ENCODE data around the gene TACO1.

TACO1 gene

GRCh38 chr17:63557416-63557815, 43.3 kb upstream of the TACO1 start:
- no peak for TF ChIP-seq TAF1 (IDR thresholded peaks at IDR 0.05; ENCODE audit: low read depth)
- no peak for TF ChIP-seq CREB1 (IDR thresholded peaks at IDR 0.05; ENCODE audit: low read depth)

GRCh38 chr17:63558441-63558840, 42.3 kb upstream of the TACO1 start:
- TF ChIP-seq EGR1 (IDR thresholded peaks at IDR 0.05) (no peak), YY1 (IDR thresholded peaks at IDR 0.05; ENCODE audit: low read depth) (no peak), CEBPB (IDR thresholded peaks at IDR 0.05) (no peak), REST (IDR thresholded peaks at IDR 0.05; ENCODE audit: low read depth) (no peak), TEAD4 (IDR thresholded peaks at IDR 0.05) (no peak), TCF12 (IDR thresholded peaks at IDR 0.05; ENCODE audit: low read depth) (no peak), CREB1 (IDR thresholded peaks at IDR 0.05; ENCODE audit: low read depth) (no peak), FOXM1 (IDR thresholded peaks at IDR 0.05; ENCODE audit: borderline replicate concordance, low read depth) (no peak), TAF1 (IDR thresholded peaks at IDR 0.05; ENCODE audit: low read depth) (no peak), RAD21 (IDR thresholded peaks at IDR 0.05; ENCODE audit: low read depth) (no peak)
- TF ChIP-seq, protein P1, sequence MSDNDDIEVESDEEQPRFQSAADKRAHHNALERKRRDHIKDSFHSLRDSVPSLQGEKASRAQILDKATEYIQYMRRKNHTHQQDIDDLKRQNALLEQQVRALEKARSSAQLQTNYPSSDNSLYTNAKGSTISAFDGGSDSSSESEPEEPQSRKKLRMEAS (IDR thresholded peaks at IDR 0.05), result no peak

- TF ChIP-seq REST (IDR thresholded peaks at IDR 0.05; ENCODE audit: low read depth) (no peak), CREB1 (IDR thresholded peaks at IDR 0.05; ENCODE audit: low read depth) (no peak), FOXM1 (IDR thresholded peaks at IDR 0.05; ENCODE audit: borderline replicate concordance, low read depth) (no peak), CEBPB (IDR thresholded peaks at IDR 0.05) (no peak)
- TF ChIP-seq, protein P2, sequence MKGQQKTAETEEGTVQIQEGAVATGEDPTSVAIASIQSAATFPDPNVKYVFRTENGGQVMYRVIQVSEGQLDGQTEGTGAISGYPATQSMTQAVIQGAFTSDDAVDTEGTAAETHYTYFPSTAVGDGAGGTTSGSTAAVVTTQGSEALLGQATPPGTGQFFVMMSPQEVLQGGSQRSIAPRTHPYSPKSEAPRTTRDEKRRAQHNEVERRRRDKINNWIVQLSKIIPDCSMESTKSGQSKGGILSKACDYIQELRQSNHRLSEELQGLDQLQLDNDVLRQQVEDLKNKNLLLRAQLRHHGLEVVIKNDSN (IDR thresholded peaks at IDR 0.05), result no peak
These were observed 38.9 kb upstream of the TACO1 start for GRCh38 chr17:63561819-63562218.

DNA sequence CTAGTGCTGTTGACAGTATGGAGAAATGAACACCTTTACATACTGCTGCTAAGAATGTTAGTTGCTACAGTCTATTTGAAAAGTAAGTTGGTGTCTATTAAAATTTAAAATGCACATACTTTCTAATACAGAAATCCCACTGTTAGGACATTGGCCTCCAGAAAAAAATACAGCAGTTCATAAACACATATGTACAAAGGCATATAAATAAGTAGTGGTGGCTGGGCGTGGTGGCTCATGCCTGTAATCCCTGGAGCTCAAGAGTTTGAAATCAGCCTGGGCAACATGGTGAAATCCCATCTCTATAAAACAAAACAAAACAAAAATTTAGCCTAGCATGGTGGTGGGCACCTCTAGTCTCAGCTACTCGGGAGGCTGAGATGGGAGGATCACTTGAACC, 37.4 kb upstream of the TACO1 start:
- TF ChIP-seq TAF1 (IDR thresholded peaks at IDR 0.05; ENCODE audit: low read depth) (no peak), FOXM1 (IDR thresholded peaks at IDR 0.05; ENCODE audit: borderline replicate concordance, low read depth) (no peak), CREB1 (IDR thresholded peaks at IDR 0.05; ENCODE audit: low read depth) (no peak), YY1 (IDR thresholded peaks at IDR 0.05; ENCODE audit: low read depth) (no peak), TEAD4 (IDR thresholded peaks at IDR 0.05) (no peak), NFIC (IDR thresholded peaks at IDR 0.05) (no peak), CEBPB (IDR thresholded peaks at IDR 0.05) (no peak), EGR1 (IDR thresholded peaks at IDR 0.05) (no peak), RAD21 (IDR thresholded peaks at IDR 0.05; ENCODE audit: low read depth) (no peak), TCF12 (IDR thresholded peaks at IDR 0.05; ENCODE audit: low read depth) (no peak), ZBTB7A (IDR thresholded peaks at IDR 0.05; ENCODE audit: low read depth) (no peak)
- TF ChIP-seq, protein P2 (IDR thresholded peaks at IDR 0.05), result no peak
- TF ChIP-seq, protein P1 (IDR thresholded peaks at IDR 0.05), result no peak

GRCh38 chr17:63564562-63564961, 36.1 kb upstream of the TACO1 start:
- TF ChIP-seq TAF1 (IDR thresholded peaks at IDR 0.05; ENCODE audit: low read depth) (no peak), EP300 (IDR thresholded peaks at IDR 0.05; ENCODE audit: borderline replicate concordance) (no peak), TCF12 (IDR thresholded peaks at IDR 0.05; ENCODE audit: low read depth) (no peak), CEBPB (IDR thresholded peaks at IDR 0.05) (no peak), CREB1 (IDR thresholded peaks at IDR 0.05; ENCODE audit: low read depth) (no peak), ZBTB7A (IDR thresholded peaks at IDR 0.05; ENCODE audit: low read depth) (no peak)
- TF ChIP-seq, protein P1 (IDR thresholded peaks at IDR 0.05), result no peak
- TF ChIP-seq, protein P2 (IDR thresholded peaks at IDR 0.05), result no peak

DNA sequence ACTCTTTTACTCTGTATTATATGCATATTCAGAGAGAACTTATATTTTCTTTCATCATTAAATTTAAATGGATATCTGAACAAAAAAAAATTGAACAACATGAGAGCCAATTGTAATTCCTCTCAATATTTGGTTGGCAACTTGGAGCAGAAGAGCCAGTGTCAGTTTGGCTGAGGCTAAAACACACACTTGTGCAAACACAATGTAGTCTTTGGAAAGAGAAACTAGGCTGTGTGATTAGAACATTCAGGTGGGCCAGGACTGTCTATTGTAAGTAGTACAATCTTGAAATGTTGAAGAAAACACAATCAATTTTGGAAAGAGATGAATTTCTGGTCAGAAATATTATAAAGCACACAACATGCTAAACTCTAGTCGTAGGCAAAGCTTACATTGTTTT, 33.5 kb upstream of the TACO1 start:
- TF ChIP-seq YY1 (IDR thresholded peaks at IDR 0.05; ENCODE audit: low read depth) (no peak), TAF1 (IDR thresholded peaks at IDR 0.05; ENCODE audit: low read depth) (no peak), RAD21 (IDR thresholded peaks at IDR 0.05; ENCODE audit: low read depth) (no peak), CREB1 (IDR thresholded peaks at IDR 0.05; ENCODE audit: low read depth) (no peak), NFIC (IDR thresholded peaks at IDR 0.05) (no peak), EP300 (IDR thresholded peaks at IDR 0.05; ENCODE audit: borderline replicate concordance) (no peak), CEBPB (IDR thresholded peaks at IDR 0.05) (no peak), TEAD4 (IDR thresholded peaks at IDR 0.05) (no peak), ZBTB7A (IDR thresholded peaks at IDR 0.05; ENCODE audit: low read depth) (no peak)
- TF ChIP-seq, protein P2 (IDR thresholded peaks at IDR 0.05), result no peak

All from Ishikawa (cell line).